ENCODE results near the gene TMEM37.

The TMEM37 gene

GRCh38 chr2:119432851-119433522 is 1.3 kb downstream of the TMEM37 start:
- DNase-seq (ENCODE audit: low read depth, low spot score) = no peak
- in situ Hi-C loops (cut with HindIII; ENCODE audit: low sequenced_read_pairs) = no loop called here
- TF ChIP-seq, protein P1, sequence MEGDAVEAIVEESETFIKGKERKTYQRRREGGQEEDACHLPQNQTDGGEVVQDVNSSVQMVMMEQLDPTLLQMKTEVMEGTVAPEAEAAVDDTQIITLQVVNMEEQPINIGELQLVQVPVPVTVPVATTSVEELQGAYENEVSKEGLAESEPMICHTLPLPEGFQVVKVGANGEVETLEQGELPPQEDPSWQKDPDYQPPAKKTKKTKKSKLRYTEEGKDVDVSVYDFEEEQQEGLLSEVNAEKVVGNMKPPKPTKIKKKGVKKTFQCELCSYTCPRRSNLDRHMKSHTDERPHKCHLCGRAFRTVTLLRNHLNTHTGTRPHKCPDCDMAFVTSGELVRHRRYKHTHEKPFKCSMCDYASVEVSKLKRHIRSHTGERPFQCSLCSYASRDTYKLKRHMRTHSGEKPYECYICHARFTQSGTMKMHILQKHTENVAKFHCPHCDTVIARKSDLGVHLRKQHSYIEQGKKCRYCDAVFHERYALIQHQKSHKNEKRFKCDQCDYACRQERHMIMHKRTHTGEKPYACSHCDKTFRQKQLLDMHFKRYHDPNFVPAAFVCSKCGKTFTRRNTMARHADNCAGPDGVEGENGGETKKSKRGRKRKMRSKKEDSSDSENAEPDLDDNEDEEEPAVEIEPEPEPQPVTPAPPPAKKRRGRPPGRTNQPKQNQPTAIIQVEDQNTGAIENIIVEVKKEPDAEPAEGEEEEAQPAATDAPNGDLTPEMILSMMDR (IDR thresholded peaks at IDR 0.05; ENCODE audit: low read depth, low read length) = no peak
- H3K4me3 ChIP-seq (ENCODE audit: low read depth, low read length) = no peak overlapping the region

DNA sequence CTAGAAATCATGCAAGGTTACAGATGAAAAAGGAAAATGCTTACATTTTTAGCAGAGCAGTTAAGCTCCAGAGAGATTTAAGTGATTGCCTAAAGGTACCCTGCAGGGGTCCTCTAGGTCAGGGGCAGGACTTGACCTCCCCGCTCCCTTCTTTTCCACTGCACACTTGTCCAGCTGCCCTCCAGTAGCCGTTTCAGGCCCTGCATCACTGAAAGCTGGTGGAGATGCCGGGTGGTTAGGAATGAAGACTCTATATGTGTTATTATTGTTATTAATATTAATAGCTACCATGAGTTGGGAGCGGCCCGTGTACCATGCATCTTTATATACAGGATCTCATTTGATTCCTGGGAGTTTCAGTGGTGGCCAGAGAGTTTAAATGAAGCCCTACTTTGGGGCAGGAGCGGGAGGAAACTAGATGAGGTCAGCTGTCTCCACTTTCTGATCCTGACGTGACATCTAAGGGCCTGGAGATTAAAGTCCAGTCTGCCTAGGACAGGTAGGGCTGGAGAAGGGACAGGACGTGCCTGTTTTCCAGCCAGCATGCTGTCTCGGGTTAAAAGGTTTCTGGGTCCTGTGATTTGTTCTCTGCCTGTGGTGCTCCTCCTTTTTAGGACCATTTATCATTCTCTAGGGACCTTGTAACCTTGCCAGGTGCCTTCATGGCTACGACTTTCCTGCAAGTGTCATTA is 2.1 kb downstream of the TMEM37 start:
- H3K4me3 ChIP-seq (ENCODE audit: low read depth, low read length) = no peak overlapping the region

GRCh38 chr2:119434664-119435063 is 3.0 kb downstream of the TMEM37 start:
- in situ Hi-C loops (cut with HindIII; ENCODE audit: low sequenced_read_pairs) = no loop called here
- DNase-seq (ENCODE audit: low read depth, low spot score) = no peak
- H3K4me3 ChIP-seq (ENCODE audit: low read depth, low read length) = no peak overlapping the region
- TF ChIP-seq, protein P1 (IDR thresholded peaks at IDR 0.05; ENCODE audit: low read depth, low read length) = no peak

More for the DNA sequence above, 2.1 kb downstream of the TMEM37 start:
- no peak for DNase-seq (ENCODE audit: low read depth, low spot score)
- TF ChIP-seq, protein P1 (IDR thresholded peaks at IDR 0.05; ENCODE audit: low read depth, low read length) = no peak
- in situ Hi-C loops (cut with HindIII; ENCODE audit: low sequenced_read_pairs) = no loop called here

DNA sequence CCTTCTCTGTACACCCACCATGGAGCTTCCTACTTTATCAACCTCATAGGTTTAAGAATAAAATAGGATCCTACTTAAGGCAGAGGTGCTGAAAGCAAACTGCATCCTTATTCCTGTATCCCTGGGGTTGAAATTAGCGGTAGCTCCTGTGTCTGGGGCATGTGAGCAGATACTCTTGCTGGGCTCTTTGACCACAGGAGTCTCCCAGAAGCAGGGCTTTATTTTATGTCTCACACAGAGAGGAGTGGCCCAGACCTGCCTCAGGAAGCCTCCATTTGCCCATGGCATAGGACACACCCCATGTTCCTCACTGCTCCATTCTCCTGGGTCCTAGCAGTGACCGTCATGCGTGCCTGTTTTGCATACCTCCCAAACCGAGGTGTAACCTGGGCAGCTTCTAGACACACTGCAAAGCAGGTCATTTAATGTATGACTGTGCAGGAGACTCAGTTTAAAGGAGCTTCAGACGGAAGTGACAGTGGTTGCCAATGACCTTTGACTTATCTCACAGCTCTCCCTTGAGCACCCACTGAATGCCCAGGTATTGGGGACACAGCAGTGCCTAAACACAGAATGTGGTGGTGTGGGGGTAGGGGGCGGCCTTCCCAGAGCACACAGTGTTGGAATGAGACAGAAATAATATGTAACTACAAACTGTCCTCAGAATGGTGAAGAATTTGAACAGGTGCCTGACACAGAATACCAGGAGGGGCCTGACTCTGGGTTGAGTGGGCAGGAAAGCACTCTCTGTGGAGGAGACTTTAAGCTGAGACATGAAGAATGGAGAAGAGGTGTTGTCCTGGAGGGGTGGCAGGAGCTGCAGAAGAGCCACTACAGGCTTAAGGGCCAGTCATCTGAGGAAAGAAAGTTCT is 3.7 kb downstream of the TMEM37 start:
- TF ChIP-seq, protein P1 (IDR thresholded peaks at IDR 0.05; ENCODE audit: low read depth, low read length) = no peak
- in situ Hi-C loops (cut with HindIII; ENCODE audit: low sequenced_read_pairs) = no loop called here
- no peak for DNase-seq (ENCODE audit: low read depth, low spot score)
- no peak overlapping the region for H3K4me3 ChIP-seq (ENCODE audit: low read depth, low read length)

DNA sequence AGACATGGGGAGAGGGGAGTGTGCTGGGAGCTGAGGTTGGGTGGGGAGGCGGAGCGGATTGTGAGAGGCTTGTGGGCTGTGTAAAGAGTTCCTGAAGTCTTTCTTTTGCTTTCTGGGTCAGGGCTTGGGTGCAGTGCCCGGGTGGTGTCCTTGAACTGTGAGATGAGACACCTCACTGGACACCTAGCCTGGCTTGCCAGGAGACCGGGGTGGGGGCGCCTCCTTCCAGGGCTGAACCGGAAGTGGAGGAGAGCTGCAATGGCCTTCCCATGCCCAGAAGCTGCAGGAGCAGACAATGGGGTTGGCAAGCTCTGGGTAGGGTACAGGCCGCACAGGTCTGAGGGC is 4.3 kb downstream of the TMEM37 start:
- DNase-seq (ENCODE audit: low read depth, low spot score) = no peak
- no peak overlapping the region for H3K4me3 ChIP-seq (ENCODE audit: low read depth, low read length)
- TF ChIP-seq, protein P1 (IDR thresholded peaks at IDR 0.05; ENCODE audit: low read depth, low read length) = no peak
- in situ Hi-C loops (cut with HindIII; ENCODE audit: low sequenced_read_pairs) = no loop called here

GRCh38 chr2:119436993-119437772 is 5.5 kb downstream of the TMEM37 start:
- no peak overlapping the region for H3K4me3 ChIP-seq (ENCODE audit: low read depth, low read length)
- in situ Hi-C loops (cut with HindIII; ENCODE audit: low sequenced_read_pairs) = no loop called here
- DNase-seq (ENCODE audit: low read depth, low spot score) = no peak
- TF ChIP-seq, protein P1 (IDR thresholded peaks at IDR 0.05; ENCODE audit: low read depth, low read length) = no peak
